ENCODE results near the gene U2AF2.

The U2AF2 gene

DNA sequence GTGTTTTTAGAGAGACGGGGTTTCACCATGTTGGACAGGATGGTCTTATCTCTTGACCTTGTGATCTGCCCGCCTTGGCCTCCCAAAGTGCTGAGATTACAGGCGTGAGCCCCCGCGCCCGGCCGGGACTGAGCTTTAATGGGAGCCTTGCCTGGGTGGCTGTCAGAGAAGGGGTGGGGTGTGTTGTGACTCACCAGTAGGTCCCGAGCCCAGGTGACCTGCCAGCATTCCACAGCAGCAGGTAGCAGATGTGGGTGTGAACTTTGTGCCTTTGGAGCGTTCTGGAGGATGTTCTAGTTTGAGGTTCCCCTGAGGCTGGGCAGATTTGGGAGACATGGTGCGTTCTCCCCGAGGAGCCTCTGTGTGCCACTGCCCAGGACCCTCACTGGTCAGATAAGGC, 13.1 kb downstream of the U2AF2 start:
- Mint-ChIP-seq H3K27me3 (no peaks in the 10 kb centered on the region), H3K4me1 (ENCODE audit: low read depth) (peaks cover 28% of the 10 kb centered on the region), H3K4me3 (no peak overlapping the region), H3K36me3 (ENCODE audit: low read depth) (peaks cover 96% of the 10 kb centered on the region), H3K27ac (peak overlapping the region; percentile 72), H3K9me3 (no peaks in the 10 kb centered on the region)
- DNase-seq: no peak

DNA sequence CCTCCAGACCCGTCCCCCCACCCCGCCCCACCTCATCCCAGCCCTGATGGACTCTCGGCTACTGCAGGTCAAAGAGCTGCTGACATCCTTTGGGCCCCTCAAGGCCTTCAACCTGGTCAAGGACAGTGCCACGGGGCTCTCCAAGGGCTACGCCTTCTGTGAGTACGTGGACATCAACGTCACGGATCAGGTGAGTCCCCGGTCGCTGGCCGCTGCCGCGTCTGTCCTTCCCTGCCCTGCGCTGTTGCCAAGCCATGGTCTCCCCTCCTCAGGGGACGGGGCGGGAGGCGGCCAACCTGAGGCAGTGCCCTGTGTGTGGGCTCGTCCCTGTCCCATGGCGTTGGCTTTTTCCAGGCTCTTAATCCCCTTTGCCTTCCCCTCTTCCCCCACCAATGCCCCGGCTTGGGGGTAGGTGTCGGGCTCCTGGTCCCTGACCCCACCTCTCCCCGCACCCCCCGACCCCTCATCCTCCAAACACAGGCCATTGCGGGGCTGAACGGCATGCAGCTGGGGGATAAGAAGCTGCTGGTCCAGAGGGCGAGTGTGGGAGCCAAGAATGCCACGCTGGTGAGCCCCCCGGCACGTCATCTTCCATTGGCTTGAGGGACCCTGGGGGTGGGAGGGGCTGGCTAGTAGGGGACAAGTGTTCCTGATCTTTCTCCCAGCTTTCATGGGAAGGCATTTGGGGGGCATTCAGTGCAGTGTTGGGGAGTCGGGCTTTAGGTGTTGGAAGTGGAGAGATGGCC, 13.9 kb downstream of the U2AF2 start:
- Mint-ChIP-seq H3K4me1 (ENCODE audit: low read depth) (peaks cover 33% of the 10 kb centered on the region), H3K4me3 (no peak overlapping the region), H3K9me3 (no peaks in the 10 kb centered on the region), H3K27ac (peak overlapping the region; percentile 18), H3K36me3 (ENCODE audit: low read depth) (peaks cover 96% of the 10 kb centered on the region), H3K27me3 (no peaks in the 10 kb centered on the region)
- DNase-seq: no peak

DNA sequence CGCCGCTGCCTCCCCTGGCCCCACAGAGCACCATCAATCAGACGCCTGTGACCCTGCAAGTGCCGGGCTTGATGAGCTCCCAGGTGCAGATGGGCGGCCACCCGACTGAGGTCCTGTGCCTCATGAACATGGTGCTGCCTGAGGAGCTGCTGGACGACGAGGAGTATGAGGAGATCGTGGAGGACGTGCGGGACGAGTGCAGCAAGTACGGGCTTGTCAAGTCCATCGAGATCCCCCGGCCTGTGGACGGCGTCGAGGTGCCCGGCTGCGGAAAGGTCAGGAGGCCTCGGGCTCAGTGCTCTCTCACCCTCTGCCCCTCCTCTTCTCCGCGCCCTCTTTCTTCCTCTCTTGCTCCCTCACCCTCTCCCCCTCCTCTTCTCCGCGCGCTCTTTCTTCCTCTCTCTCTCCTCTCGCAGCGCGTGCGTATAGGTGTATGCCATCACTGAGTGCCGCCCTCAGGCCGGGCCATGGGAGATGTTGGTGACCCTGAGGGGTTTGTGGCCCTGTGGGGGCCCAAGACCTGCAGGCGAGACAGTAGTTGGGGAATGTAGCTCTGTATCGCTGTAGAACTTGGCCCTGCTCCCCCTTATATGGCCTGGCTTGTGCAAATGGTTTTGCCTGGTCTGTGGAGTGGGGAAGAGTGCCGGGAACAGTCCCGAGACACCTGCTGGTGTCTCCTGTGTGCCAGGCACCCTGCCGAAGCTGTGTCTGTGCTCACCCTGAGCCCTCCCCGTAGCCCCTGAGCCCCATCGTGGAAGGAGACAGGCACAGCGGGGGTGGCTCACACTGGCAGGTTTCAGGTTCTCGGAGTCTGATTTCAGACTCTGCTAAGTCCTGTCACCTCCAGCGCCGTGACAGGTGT, 14.8 kb downstream of the U2AF2 start:
- peaks cover 36% of the 10 kb centered on the region for H3K4me1 Mint-ChIP-seq (ENCODE audit: low read depth)

GRCh38 chr19:55670280-55671053, 15.6 kb downstream of the U2AF2 start:
- Mint-ChIP-seq H3K4me3 (no peak overlapping the region), H3K27me3 (no peaks in the 10 kb centered on the region), H3K9me3 (no peaks in the 10 kb centered on the region), H3K4me1 (ENCODE audit: low read depth) (peaks cover 35% of the 10 kb centered on the region), H3K27ac (peak overlapping the region; percentile 77), H3K36me3 (ENCODE audit: low read depth) (peaks cover 91% of the 10 kb centered on the region)
- no peak for DNase-seq

More for the DNA sequence above, 14.8 kb downstream of the U2AF2 start:
- H3K9me3 Mint-ChIP-seq: no peaks in the 10 kb centered on the region
- no peak for DNase-seq
- peak overlapping the region; percentile 68 for H3K27ac Mint-ChIP-seq
- H3K36me3 Mint-ChIP-seq (ENCODE audit: low read depth): peaks cover 94% of the 10 kb centered on the region
- no peaks in the 10 kb centered on the region for H3K27me3 Mint-ChIP-seq
- H3K4me3 Mint-ChIP-seq: no peak overlapping the region

GRCh38 chr19:55671054-55671378, 16.2 kb downstream of the U2AF2 start:
- no peak overlapping the region for H3K4me3 Mint-ChIP-seq
- peaks cover 90% of the 10 kb centered on the region for H3K36me3 Mint-ChIP-seq (ENCODE audit: low read depth)
- DNase-seq: no peak
- H3K27ac Mint-ChIP-seq: peak overlapping the region; percentile 77
- H3K9me3 Mint-ChIP-seq: no peaks in the 10 kb centered on the region
- peaks cover 36% of the 10 kb centered on the region for H3K4me1 Mint-ChIP-seq (ENCODE audit: low read depth)
- H3K27me3 Mint-ChIP-seq: no peaks in the 10 kb centered on the region

- H3K27me3 Mint-ChIP-seq: no peaks in the 10 kb centered on the region
- H3K4me3 Mint-ChIP-seq: no peak overlapping the region
- no peaks in the 10 kb centered on the region for H3K9me3 Mint-ChIP-seq
- H3K4me1 Mint-ChIP-seq (ENCODE audit: low read depth): peaks cover 48% of the 10 kb centered on the region
- no peak for DNase-seq
- H3K36me3 Mint-ChIP-seq (ENCODE audit: low read depth): peaks cover 89% of the 10 kb centered on the region
- peak overlapping the region; percentile 79 for H3K27ac Mint-ChIP-seq
Measured at GRCh38 chr19:55672418-55672817, 17.6 kb downstream of the U2AF2 start.

DNA sequence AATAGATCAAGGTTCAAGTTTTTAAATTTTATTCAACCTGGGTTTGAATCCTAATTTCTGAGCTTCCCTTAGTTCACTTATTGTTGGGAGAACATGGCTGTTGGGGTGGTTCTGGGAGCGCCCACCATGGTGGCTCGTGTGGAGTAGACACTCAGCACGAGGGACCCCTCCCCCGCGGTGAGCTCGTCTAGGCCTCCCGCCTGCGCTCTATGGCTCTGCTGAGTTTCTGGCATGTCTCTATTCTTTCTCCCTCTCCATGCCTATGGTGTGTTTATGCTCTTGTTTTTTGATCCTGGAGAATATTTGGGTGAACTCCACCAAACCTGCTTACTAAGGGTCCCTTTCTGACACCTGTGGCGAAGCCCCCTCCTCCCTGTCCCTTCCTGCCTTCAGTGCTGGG, 18.6 kb downstream of the U2AF2 start:
- Mint-ChIP-seq H3K9me3 (no peaks in the 10 kb centered on the region), H3K27ac (peak overlapping the region; percentile 91), H3K4me3 (peak overlapping the region; percentile 45), H3K27me3 (no peaks in the 10 kb centered on the region), H3K36me3 (ENCODE audit: low read depth) (peaks cover 89% of the 10 kb centered on the region), H3K4me1 (ENCODE audit: low read depth) (peaks cover 58% of the 10 kb centered on the region)
- DNase-seq: no peak

GRCh38 chr19:55673889-55674288, 19.1 kb downstream of the U2AF2 start:
- no peaks in the 10 kb centered on the region for H3K27me3 Mint-ChIP-seq
- H3K4me3 Mint-ChIP-seq: peak overlapping the region; percentile 45
- peak overlapping the region; percentile 91 for H3K27ac Mint-ChIP-seq
- no peak for DNase-seq
- peaks cover 89% of the 10 kb centered on the region for H3K36me3 Mint-ChIP-seq (ENCODE audit: low read depth)
- no peaks in the 10 kb centered on the region for H3K9me3 Mint-ChIP-seq
- peaks cover 62% of the 10 kb centered on the region for H3K4me1 Mint-ChIP-seq (ENCODE audit: low read depth)

DNA sequence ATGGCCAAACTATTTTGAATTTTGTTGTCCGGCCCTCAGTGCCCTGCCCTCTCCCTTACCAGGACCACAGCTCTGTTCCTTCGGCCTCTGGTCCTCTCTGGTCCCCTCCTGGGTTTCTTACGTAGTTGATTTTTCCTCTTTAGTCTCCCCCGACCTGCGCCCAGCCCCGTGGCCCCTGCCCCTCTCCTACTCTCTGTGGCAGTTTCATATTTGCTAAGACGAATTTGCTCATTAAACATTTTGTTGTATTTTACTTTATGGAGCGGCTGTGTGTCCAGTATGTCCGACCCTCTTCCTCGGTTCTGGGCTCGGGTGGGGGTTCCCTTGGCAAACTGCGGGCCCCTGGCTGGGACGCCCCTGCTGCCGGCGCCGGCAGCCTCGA, 19.6 kb downstream of the U2AF2 start:
- DNase-seq: no peak
- H3K9me3 Mint-ChIP-seq: no peaks in the 10 kb centered on the region
- peaks cover 68% of the 10 kb centered on the region for H3K4me1 Mint-ChIP-seq (ENCODE audit: low read depth)
- peaks cover 89% of the 10 kb centered on the region for H3K36me3 Mint-ChIP-seq (ENCODE audit: low read depth)
- H3K27ac Mint-ChIP-seq: peak overlapping the region; percentile 80
- H3K27me3 Mint-ChIP-seq: no peaks in the 10 kb centered on the region
- H3K4me3 Mint-ChIP-seq: peak overlapping the region; percentile 95

- Mint-ChIP-seq H3K27me3 (no peaks in the 10 kb centered on the region), H3K27ac (peak within 1 kb of the TSS; percentile 96), H3K9me3 (no peaks in the 10 kb centered on the region), H3K4me3 (peak within 1 kb of the TSS; percentile 95), H3K36me3 (ENCODE audit: low read depth) (peaks cover 89% of the 10 kb centered on the region), H3K4me1 (ENCODE audit: low read depth) (peaks cover 72% of the 10 kb centered on the region)
- DNase-seq: peak; percentile 98
Measured at GRCh38 chr19:55674841-55675660, 20.2 kb downstream of the U2AF2 start, which contains the start of gene EPN1. Gene EPN1 (plus strand): TSS chr19:55675226. CDS start chr19:55678628, 3,402 bp downstream.

DNA sequence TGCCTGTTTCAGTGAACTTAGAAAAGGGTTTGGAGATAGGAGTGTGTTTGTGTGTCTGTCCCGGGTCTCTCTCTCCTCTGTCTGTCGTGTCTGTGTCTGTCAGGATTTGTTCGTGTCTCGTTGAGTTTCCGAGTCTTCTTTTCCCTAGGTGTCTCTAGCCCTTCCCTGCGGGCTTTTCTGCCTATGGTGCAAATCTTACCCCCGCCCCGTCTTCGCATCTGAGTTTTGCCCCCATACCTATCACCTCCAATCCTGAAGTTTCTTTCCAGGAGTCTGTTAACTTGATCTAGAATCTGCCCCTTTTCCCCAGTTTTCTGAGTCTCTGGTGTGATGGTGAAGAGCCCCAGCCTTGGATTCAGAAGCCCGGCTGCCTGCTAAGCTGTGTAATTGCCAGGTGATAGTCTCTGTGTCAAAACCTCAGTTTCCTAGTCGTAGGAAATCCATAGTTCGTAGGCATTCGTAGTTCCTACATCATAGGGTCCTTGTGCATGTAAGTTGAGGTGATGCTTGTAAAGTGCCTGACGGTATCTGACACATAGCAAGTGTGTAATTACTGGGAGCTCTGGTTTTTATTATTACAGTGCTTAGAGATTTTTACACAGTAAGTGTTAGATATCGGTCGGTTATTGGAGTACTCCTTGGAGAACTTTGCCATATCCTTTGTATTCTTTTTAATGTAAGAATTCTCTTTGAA, 21.0 kb downstream of the U2AF2 start:
- H3K36me3 Mint-ChIP-seq (ENCODE audit: low read depth): peaks cover 89% of the 10 kb centered on the region
- no peak for DNase-seq
- peaks cover 74% of the 10 kb centered on the region for H3K4me1 Mint-ChIP-seq (ENCODE audit: low read depth)
- peak overlapping the region; percentile 96 for H3K27ac Mint-ChIP-seq
- H3K4me3 Mint-ChIP-seq: peak overlapping the region; percentile 95
- H3K9me3 Mint-ChIP-seq: no peaks in the 10 kb centered on the region
- H3K27me3 Mint-ChIP-seq: no peaks in the 10 kb centered on the region

DNA sequence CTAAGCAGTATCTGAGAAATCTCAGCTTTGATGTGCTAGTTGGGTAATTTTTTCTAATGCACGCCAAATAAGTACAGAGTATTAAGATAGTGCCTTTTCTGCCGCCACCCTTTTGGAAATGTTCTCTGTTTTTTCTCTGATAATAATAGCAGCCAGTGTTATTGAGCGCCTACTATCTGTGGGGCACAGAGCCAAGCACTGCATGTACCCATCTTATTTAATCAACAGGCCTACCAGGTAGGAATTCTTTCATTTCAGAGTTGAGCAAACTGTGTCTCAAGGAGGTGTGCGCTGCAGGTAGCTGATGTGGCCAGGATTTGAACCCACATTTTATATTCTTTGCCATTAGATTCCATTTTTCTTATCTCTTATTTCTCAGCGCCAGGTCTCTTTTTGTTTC, 21.5 kb downstream of the U2AF2 start:
- Mint-ChIP-seq H3K27ac (peak overlapping the region; percentile 67), H3K36me3 (ENCODE audit: low read depth) (peaks cover 89% of the 10 kb centered on the region), H3K27me3 (no peaks in the 10 kb centered on the region), H3K4me1 (ENCODE audit: low read depth) (peaks cover 72% of the 10 kb centered on the region), H3K4me3 (peak overlapping the region; percentile 95), H3K9me3 (no peaks in the 10 kb centered on the region)
- no peak for DNase-seq

DNA sequence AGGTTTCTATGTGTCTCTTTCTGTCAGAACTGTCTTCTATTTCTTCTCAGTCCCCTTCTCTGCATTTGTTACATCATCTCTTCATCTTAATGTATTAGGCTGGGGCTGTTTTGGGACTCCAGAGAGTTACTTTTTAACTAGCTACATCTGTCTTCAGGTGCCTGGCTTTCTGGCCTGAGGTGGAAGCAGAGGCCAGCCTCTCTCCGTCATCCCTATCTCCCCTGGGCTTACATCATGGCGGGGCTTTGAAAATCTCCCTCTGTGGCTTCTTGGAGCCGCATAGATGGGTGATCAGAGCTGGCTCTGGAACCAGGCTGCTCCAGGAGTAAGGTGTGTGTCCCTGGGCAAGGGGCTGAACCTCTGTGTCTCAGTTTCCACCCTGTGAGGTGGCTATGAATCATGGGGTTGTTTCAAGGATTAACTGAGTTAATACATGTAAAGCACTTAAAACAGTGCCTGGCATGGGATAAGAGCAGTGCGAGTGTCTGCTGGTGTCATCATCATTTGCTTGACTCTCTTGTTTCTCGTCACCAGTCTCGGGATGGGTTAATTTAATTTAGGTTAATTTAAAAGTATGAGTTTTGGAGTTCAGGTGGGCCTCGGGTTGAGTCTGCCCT, 22.2 kb downstream of the U2AF2 start:
- no peak for DNase-seq
- Mint-ChIP-seq H3K9me3 (no peaks in the 10 kb centered on the region), H3K27me3 (no peaks in the 10 kb centered on the region), H3K36me3 (ENCODE audit: low read depth) (peaks cover 89% of the 10 kb centered on the region), H3K4me1 (ENCODE audit: low read depth) (peaks cover 70% of the 10 kb centered on the region), H3K4me3 (peak overlapping the region; percentile 95), H3K27ac (peak overlapping the region; percentile 67)
